Measurements from ENCODE around the gene PDZRN4. TPM values are rescaled to one million over a fixed set of nuclear protein-coding genes. Genes with fewer than 3 reads are reported as not detected.

Gene PDZRN4
- total RNA-seq, 1 donor from 2014 or later: not detected

DNA sequence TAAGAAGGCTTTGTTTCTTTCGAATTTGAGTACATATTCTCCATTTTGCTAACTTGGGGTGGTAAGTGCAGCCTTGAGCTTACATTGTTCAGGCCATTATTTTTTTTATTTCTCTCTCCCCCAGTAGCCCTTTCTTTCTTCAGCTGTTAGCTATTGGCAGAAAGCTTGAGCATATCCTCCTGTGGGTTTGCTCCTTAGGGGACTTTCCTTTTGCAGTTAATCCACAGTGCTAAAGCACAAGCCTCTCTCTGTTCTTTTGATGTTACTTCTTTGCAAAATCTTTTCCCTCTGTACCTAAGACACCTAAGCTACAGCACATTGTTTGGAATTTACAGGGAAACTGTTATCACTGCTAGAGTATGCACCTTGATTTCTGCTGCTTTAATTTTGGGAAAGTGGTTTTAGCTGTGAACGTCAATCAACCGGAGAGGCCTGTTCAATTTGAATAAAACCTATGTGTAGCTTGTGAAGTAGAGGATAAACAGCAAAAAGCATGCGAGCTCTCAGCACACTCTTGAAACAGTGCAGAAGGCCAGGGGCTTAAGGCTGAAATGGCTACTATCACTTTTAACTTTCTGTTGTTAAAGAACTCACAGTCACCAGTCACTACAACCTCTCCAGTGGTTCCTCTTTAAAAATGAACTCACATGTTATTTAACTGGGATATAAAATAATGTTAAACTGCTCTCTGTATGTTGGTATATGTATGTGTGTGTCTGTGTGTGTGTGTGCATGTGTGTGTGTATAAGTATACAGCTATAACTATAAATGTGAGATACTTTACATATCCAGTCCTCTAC is 139.2 kb downstream of the PDZRN4 start:
- intact Hi-C loops (cut with DNase I): no loop called here
- ATAC-seq: no peak
- DNase-seq (ENCODE audit: missing footprints): no peak

DNA sequence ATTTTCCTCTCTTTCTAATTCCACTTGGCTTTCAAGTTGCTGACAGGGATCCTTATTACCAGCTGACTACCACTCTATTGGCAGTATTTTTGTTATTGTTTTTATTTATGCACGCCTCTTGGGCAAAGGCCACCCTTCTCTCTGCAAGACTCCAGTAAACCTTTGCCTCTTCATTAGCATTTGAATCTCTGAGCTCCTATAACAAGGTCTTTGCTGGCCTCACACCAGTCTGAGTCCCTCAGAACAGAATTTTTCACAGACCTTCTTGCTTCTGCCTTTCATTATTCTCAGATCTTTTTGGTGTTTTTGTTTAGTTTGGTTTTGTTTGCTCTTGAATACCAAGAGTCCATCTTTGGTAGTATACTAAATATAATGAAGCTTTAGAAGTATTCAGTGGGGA is 145.9 kb downstream of the PDZRN4 start:
- ATAC-seq: no peak
- intact Hi-C loops (cut with DNase I): no loop called here
- DNase-seq (ENCODE audit: missing footprints): no peak

DNA sequence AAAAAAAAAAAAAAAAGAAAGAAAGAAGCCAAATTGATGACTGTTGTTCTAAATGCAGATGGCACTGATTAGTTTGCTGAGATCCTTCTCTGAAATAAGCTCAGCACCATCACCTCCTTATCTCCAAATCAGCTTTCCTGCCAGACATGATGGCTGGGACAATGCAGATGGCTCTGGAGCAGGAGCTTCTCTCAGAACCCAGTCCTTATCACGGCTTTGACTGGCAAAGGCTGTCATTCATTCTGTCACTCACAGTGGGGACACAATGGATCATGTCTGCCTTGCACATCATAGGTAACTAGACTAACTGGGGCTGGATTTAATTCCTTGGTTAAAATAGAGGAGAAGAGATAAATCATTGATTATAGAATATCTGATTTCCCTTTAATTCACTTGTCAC is 146.3 kb downstream of the PDZRN4 start:
- intact Hi-C loops (cut with DNase I): no loop called here
- DNase-seq (ENCODE audit: missing footprints) (no peak), ATAC-seq (no peak)

DNA sequence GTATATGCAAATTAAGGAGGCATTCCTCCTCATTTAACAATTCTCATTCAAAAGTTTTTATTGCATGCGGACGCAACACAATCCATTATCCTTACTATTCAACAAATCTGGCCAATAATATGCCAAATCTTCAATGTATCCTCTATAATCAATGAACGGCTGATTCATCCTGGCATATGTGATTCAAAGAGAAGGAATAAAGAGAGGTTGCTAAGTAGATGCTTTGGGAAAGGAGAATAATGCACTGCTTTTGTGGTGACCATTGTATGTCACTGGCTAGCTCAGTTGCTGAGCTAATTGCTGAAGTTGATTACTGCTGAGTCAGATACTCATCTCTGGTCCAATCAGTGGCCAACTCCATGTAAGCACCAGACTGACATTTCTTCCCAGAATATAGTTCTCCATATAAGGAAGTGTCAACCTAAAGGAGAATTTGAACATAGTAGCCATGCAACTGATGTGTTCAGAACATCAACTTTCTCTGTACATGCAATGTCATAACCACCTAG is 148.0 kb downstream of the PDZRN4 start:
- DNase-seq (ENCODE audit: missing footprints): no peak
- ATAC-seq: no peak
- intact Hi-C loops (cut with DNase I): no loop called here

DNA sequence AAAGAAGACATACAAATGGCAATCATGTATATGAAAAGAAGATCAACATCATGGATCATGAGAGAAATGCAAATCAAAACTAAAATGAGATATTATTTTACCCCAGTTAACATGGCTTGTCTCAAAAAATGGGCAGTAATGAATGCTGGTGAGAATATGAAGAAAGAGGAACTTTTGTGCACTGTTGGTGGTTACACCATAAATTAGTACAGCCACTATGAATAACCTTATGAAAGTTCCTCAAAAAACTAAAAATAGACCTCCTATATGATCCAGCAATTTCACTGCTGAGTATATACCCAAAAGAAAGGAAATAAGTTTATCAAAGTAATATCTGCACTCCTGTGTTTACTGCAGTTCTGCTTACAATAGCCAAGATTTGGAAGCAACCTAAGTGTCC is 151.7 kb downstream of the PDZRN4 start:
- intact Hi-C loops (cut with DNase I): no loop called here
- DNase-seq (ENCODE audit: missing footprints) (no peak), ATAC-seq (no peak)

DNA sequence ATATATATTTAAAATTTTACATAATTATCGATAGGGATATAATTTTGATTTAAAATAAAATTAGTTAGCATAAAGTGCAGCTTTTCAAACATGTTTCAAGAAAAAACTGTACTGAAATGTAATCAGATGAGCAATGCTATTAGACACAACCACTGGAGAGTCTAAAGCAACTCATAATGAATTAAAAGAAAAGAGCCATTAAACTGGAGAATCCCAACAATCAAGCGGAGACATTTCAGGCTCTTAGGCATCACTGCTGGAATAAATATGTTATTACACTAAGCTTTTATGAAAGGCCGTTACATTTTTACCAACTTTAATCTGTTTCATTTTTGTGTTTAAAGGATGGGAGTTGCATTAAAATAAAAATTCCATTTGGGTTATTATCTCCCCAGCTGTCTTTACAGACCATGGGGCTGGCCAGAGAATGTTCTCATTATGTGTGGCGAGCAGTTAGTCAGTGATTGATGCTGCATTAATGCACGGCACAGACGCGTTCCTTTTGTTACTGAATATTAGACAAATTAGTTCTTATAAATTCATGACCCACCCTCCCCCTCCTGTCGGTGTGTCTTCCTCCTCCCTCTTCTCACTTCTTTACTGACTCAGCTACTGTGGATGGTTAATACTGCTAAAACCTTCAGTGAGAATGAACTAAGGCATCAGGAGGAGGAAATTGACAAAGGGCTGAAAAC is 156.8 kb downstream of the PDZRN4 start:
- intact Hi-C loops (cut with DNase I): no loop called here
- no peak for ATAC-seq

DNA sequence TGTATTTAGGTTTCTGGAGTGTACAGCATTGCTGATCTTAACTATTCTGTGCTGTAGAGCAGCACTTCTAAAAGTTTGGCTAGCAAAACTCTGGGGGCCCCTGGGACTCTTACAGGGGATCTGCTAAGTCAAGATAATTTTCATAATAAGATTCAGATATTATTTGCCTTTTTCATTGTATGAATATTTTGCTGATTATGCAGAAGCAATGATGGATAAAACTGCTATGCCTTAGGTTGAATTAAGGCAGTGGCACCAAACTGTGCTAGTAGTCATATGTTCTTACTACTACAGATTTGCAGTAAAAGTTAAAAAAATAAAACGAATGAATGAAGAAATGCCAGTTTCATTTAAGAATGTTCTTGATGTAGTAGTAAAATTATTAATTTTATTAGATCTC is 160.1 kb downstream of the PDZRN4 start:
- intact Hi-C loops (cut with DNase I): no loop called here
- ATAC-seq: no peak
- DNase-seq (ENCODE audit: missing footprints): no peak

More for the DNA sequence above, 156.8 kb downstream of the PDZRN4 start:
- DNase-seq (ENCODE audit: missing footprints): no peak

DNA sequence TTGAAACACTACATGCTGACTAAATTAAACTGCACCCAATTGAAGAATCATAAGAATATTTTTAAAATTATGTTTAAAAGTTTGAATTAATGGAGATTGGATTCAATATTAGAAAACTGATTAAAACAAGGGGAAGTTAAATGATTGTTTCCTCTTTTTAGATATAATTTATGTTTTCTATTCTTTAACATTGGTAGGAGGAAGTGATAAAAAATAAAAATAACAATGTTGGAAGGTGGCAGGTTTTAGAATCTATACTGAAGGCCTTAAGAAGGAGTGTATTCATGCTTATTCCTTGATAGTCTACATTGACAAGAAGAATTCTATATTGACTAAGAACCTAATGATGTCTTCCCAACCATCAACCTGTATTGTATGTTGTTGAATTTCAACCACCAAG is 168.1 kb downstream of the PDZRN4 start:
- DNase-seq (ENCODE audit: missing footprints) (no peak), ATAC-seq (no peak)
- intact Hi-C loops (cut with DNase I): no loop called here

DNA sequence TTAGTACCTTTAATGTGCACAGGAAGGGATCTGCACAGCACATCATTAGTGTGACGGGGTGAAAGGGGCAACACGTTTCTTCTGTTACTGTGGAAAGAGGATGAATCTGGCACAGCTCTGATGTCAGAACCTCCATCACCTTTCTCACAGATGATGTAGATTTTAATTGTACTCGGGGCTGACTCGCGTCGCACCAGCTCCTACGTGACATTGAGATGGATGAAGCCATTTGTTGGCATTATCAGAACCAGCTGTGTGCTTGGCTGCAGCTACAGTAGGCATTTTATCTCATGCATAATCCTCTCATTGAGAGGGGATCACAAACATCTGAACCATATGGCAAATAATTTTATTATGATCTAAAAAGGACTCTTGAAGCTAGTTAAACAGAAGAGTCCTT is 173.6 kb downstream of the PDZRN4 start:
- intact Hi-C loops (cut with DNase I): no loop called here
- DNase-seq (ENCODE audit: missing footprints) (no peak), ATAC-seq (no peak)

DNA sequence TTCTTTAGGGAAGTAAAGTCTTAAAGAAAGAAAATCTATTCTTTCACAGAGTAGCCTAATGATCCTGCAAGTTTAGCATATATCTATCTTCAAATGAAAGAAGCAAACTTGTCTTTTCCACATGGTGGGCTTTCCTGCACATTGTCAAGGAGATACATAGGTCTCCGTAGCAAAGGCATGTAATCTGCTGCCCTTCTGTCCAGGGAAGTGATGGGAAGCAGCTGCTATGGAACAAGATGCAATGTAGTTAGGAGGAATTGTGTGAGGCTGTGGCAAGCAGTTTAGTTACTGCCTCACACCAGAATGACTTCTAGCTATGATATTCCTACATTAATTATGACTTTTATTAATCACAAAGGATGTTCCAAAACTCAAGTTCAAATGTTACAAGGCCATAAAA is 174.4 kb downstream of the PDZRN4 start:
- no peak for ATAC-seq
- DNase-seq (ENCODE audit: missing footprints): no peak
- intact Hi-C loops (cut with DNase I): no loop called here

DNA sequence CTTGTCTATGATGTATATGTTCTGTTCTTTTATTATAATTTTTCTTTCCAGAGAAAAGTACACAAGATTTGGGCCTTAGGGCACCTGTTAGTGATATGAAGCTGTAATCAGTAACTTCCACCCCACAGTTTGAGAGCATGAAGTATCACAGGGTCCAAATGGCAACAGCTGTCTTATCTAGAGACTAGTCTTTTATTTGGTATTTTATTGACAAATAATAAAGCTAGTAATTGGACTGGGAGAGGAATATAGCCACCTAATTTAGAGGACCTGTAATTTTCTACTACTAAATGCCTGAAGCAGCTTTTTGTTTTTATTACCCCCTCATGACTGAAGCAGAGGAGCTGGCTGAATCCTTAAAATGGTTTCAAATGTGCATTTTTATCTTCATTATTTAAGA is 174.8 kb downstream of the PDZRN4 start:
- intact Hi-C loops (cut with DNase I): no loop called here
- DNase-seq (ENCODE audit: missing footprints) (no peak), ATAC-seq (no peak)

DNA sequence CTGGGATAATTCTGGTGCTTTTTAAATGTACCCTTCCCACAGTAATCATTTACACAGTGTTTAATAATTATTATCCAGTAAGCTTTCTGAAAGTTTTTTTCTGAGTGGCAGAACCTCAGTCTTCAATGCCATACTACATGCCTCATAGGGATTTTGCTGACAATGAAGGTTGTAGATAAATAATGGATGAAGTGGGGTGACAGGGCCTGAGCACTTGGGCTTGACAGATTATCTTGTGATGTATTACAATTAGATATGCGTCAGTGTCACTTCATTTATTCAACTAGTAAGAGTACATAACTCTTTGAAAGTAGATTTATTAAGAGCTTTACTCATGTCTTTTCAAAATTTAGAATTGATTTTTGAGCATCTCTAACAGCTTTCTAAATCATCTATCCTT is 176.1 kb downstream of the PDZRN4 start:
- intact Hi-C loops (cut with DNase I): no loop called here
- DNase-seq (ENCODE audit: missing footprints): no peak
- ATAC-seq: no peak

DNA sequence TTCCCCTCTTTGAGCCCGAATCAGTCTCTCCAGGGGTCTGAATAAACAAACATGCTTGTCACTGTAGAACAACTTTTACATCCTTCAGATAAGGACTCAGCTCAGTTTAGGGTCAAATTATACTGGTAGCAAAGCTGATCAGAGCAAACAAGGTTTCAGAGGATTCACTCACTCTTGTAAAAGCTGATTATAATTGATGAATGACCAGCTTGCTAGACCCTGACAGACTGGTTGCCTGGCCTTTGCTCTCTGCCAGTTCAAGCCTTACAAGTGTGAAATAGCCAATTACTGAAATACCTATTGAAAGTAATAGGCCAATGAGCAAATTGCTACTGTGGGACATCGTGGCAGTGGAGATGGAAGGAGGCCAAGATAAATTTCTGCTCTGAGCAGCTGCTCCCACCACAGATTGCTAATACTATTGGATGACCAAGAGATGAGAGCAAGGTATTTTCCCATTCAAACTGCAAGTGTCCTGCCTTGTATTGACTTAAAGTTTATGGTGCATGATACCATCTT is 177.6 kb downstream of the PDZRN4 start:
- ATAC-seq: no peak
- intact Hi-C loops (cut with DNase I): no loop called here
- DNase-seq (ENCODE audit: missing footprints): no peak

DNA sequence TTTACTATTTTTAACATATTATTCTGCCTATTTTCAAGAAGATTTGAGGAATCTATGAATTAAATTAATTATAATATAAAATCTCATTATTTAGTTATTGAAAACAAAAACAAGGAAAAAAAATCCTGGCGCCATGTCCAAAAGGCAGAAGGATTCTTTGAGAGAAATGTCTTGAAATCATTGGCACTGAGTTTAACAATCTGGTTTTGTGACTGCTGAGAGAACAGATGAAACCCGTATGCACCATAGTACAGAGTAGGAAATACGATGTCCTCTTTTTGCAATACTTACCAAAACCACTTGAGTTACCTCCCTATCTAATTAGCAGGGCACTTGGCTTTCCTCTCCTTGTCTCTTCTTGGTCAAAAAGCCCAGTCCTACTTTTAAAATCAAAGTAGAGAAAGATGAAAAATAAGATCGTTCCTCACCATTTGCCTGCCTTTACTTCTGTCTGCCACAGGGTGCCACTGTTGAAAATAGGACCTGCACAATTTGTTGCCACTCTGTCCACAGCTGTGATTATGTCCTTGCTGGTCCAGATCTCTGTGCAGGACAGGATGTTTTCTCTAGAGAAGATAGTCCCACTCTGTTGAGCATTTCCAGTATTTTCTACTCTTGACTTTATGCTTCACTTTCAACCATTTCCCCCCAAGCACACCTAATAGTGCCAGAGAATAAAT is 179.7 kb downstream of the PDZRN4 start:
- DNase-seq (ENCODE audit: missing footprints): no peak
- ATAC-seq: no peak
- intact Hi-C loops (cut with DNase I): no loop called here

DNA sequence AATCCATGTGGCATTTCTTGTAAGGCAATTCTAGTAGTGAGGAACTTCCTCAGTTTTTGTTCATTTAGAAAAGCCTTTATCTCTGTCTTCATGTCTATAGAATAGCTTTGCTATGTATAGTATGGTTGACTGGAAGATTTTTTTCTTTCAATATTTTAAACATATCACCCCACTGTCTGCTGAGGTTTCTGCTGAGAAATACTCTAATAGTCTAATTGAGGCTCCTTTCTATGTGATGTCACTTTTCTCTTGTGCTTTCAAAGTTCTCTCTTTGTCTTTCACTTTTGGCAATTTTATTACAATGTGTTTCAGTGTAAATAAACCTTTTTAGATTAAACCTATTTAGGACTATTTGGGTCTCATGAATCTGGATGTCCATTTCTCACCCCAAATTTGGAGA is 192.8 kb downstream of the PDZRN4 start:
- ATAC-seq: no peak
- no peak for DNase-seq (ENCODE audit: missing footprints)
- intact Hi-C loops (cut with DNase I): no loop called here

DNA sequence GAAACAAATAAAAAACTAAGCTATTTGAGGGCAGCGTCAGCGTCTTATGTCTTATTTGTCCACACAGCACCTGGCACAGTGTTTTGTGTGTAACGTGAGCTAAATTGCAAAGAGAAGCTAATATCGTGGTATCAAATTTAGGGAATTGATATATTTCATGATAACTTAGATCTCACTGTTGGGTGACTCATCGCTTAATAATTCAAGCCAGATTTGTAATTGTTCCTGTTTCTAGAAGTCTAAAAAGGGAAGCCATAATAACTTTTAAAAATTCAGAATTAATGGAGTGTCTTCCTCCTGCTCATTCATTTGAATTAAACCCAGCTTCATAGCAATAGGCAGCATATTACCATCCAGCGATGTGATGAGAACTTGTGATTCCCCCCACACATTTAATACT is 214.7 kb downstream of the PDZRN4 start:
- intact Hi-C loops (cut with DNase I): no loop called here
- no peak for DNase-seq (ENCODE audit: missing footprints)
- ATAC-seq: no peak

DNA sequence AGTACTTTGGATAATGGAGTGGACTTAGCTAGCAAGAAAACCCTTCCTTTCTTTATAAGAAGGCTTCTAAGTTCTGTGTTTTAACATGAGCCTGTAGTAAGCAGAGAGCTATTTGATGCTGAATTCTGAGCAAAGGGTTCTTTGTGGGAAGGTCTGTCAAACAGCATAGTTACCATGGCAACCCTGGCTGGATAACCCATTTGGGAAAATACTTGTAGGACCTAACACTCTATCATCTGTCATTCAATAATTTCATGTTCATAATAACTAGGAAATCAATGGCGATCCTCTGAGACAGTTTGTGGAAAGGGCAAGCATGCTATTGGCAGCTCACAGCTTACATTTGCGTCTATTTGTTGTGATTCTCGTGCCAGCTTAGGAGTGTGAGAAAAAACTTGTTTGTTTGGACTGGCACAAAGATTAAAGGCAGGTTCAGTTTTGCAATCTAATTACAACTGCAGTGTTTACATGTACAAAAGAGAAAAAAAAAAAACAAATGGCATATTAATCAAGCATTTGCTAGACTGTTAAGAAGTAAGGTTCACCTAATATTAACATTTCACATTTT is 219.2 kb downstream of the PDZRN4 start:
- ATAC-seq: no peak
- intact Hi-C loops (cut with DNase I): no loop called here
- DNase-seq (ENCODE audit: missing footprints): no peak

DNA sequence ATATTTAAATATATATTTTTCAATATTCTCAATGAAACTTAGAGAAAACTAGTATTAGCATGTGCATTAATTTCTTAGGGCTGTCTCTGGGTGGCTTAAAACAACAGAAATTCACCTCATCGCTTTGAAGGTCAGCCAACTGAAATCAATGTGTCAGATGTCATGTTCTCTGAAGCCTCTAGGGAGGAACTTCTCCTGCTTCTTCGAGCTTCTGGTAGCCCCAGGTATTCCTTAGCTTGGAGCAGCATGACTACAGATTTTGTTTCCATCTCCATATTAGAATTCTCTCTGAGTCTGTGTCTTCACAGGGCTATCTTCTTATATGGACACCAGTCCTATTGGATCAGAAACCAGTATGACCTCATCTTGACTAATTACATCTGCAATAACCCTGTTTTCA is 221.5 kb downstream of the PDZRN4 start:
- DNase-seq (ENCODE audit: missing footprints): no peak
- no peak for ATAC-seq
- intact Hi-C loops (cut with DNase I): no loop called here

DNA sequence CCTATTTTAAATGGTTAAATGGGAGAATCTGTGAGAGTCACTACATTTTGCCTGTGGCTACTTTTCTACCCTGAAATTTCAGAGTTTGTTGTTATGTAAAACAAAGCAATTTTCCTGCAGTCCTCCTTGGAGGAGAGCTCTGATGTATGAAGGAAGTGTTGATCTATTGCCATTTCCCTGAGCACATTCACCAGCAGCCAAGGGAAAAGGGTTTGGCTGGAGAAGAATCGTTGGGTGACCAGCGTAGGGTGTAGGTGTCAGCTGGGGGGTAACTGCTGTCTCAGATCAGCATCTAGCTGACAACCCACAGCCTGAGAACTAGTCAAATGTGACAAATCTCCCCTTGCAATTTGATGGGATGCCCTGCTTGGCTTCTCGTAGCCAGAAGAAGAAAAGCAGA is 230.5 kb downstream of the PDZRN4 start:
- intact Hi-C loops (cut with DNase I): no loop called here
- ATAC-seq: no peak
- DNase-seq (ENCODE audit: missing footprints): no peak

Measured in Right ventricle myocardium inferior (tissue), 1 donor.